ENCODE measurements around the gene FAM151B. TPM values are rescaled to one million over a fixed set of nuclear protein-coding genes. Genes with fewer than 3 reads are reported as not detected.

The FAM151B gene
- total and polyA plus RNA-seq, 9 of the 15 experiments (the other 6 are each of a cell fraction or from before 2014, with no cell fraction given): 0.10 to 0.46 (median 0.22) TPM; not detected in 2

- TF ChIP-seq, protein P1, sequence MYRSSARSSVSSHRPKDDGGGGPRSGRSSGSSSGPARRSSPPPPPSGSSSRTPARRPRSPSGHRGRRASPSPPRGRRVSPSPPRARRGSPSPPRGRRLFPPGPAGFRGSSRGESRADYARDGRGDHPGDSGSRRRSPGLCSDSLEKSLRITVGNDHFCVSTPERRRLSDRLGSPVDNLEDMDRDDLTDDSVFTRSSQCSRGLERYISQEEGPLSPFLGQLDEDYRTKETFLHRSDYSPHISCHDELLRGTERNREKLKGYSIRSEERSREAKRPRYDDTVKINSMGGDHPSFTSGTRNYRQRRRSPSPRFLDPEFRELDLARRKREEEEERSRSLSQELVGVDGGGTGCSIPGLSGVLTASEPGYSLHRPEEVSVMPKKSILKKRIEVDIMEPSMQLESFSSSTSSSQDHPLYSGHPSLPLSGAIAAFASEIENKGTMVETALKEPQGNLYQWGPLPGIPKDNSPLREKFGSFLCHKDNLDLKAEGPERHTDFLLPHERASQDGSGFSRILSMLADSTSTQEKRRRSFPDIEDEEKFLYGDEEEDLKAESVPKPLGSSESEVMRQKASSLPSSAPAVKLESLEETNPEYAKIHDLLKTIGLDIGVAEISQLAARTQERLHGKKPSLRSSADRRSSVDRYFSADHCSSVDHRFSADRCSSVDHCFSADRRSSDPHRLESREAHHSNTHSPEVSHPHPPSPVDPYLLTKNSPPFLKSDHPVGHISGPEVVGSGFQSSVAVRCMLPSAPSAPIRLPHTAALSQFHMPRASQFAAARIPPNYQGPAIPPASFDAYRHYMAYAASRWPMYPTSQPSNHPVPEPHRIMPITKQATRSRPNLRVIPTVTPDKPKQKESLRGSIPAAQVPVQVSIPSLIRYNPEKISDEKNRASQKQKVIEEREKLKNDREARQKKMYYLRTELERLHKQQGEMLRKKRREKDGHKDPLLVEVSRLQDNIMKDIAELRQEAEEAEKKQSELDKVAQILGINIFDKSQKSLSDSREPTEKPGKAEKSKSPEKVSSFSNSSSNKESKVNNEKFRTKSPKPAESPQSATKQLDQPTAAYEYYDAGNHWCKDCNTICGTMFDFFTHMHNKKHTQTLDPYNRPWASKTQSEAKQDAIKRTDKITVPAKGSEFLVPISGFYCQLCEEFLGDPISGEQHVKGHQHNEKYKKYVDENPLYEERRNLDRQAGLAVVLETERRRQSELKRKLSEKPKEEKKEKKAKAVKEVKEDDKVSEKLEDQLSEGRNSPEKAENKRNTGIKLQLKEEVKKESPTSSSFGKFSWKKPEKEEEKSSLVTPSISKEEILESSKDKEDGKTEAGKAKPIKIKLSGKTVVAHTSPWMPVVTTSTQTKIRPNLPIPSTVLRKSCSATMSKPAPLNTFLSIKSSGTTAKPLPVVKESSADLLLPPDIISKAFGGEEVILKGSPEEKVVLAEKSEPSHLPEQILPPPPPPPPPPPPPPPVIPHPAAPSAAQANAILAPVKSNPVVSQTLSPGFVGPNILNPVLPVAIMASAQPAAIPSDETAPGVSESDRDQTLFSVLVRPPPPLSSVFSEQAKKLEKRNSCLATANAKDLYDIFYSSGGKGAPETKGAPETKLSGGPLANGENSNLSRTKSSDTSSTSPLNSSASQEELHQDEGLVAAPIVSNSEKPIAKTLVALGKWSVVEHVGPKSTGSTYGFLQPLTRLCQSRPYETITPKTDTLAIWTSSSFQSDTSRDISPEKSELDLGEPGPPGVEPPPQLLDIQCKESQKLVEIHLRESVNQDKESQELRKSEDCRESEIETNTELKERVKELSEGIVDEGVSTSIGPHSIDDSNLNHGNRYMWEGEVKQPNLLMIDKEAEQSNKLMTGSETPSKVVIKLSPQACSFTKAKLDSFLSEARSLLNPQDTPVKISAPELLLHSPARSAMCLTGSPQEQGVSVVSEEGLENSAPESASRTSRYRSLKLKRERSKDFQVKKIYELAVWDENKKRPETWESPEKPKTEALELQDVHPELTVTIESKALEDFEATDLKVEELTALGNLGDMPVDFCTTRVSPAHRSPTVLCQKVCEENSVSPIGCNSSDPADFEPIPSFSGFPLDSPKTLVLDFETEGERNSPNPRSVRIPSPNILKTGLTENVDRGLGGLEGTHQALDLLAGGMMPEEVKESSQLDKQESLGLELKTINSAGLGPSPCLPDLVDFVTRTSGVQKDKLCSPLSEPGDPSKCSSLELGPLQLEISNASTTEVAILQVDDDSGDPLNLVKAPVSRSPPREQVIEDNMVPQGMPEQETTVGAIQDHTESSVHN (IDR thresholded peaks at IDR 0.05; ENCODE audit: borderline replicate concordance in 1 of 2, low read depth in 1 of 2): no peak
- no peak for TF ChIP-seq RBM15 (IDR thresholded peaks at IDR 0.05; ENCODE audit: insufficient read depth, low read length)
- no peak for TF ChIP-seq MITF (IDR thresholded peaks at IDR 0.05)
- TF ChIP-seq, protein P2, sequence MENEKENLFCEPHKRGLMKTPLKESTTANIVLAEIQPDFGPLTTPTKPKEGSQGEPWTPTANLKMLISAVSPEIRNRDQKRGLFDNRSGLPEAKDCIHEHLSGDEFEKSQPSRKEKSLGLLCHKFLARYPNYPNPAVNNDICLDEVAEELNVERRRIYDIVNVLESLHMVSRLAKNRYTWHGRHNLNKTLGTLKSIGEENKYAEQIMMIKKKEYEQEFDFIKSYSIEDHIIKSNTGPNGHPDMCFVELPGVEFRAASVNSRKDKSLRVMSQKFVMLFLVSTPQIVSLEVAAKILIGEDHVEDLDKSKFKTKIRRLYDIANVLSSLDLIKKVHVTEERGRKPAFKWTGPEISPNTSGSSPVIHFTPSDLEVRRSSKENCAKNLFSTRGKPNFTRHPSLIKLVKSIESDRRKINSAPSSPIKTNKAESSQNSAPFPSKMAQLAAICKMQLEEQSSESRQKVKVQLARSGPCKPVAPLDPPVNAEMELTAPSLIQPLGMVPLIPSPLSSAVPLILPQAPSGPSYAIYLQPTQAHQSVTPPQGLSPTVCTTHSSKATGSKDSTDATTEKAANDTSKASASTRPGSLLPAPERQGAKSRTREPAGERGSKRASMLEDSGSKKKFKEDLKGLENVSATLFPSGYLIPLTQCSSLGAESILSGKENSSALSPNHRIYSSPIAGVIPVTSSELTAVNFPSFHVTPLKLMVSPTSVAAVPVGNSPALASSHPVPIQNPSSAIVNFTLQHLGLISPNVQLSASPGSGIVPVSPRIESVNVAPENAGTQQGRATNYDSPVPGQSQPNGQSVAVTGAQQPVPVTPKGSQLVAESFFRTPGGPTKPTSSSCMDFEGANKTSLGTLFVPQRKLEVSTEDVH (IDR thresholded peaks at IDR 0.05; ENCODE audit: low read depth, partially characterized antibody): no peak
- peak; percentile 76 for TF ChIP-seq FOSL1 (tag; conservative IDR thresholded peaks at IDR 0.05)
These were observed 28.9 kb downstream of the FAM151B start (continued) for GRCh38 chr5:80516826-80517225.
